SK-N-DZ (cell line): ENCODE measurements around the gene CDR2. TPM values are rescaled to one million over a fixed set of nuclear protein-coding genes. Genes with fewer than 3 reads are reported as not detected.
"Not testable (repeated sequence)": the region's sequence is repeated elsewhere in the genome, so short reads cannot be mapped to it uniquely, and the experiment has no call there.

Experiments
- DNase-seq: peaks from one replicate; pipeline ENCODE4 v3.0.0-alpha.2; 2015; ENCODE audit warnings: low spot score
- polyA plus RNA-seq, 2 experiments: library from polyadenylated mRNA; depleted of rRNA; stranded (reverse); fragments of >200 nt; gene quantifications; 2 replicates each; pipeline ENCODE4 v1.2.3, GENCODE V29; 2014

CDR2 gene
- 20.9 and 26.2 TPM in 2 replicates for polyA plus RNA-seq (2014; cell fraction: cytosol; rRNA removed)
- 11.4 and 11.9 TPM in 2 replicates for polyA plus RNA-seq (2014; cell fraction: nucleus; rRNA removed)

- peak; percentile 96 for DNase-seq
Observed at GRCh38 chr16:22374311-22375116, at the start of gene CDR2. Gene CDR2 (minus strand): TSS chr16:22374619. CDS start chr16:22374309, 310 bp downstream.

GRCh38 chr16:22423716-22424115, 49.3 kb upstream of the CDR2 start:
- no peak for DNase-seq

GRCh38 chr16:22421136-22421535, 46.7 kb upstream of the CDR2 start:
- DNase-seq: no peak

- no peak for DNase-seq
Observed at GRCh38 chr16:22420606-22421135, 46.3 kb upstream of the CDR2 start.

- DNase-seq: no peak
Observed at GRCh38 chr16:22419908-22420307, 45.5 kb upstream of the CDR2 start.

GRCh38 chr16:22418826-22419225, 44.4 kb upstream of the CDR2 start:
- no peak for DNase-seq

- not testable (repeated sequence) for DNase-seq
Observed at GRCh38 chr16:22417798-22418197, 43.4 kb upstream of the CDR2 start.

- no peak for DNase-seq
Observed at GRCh38 chr16:22417019-22417418, 42.6 kb upstream of the CDR2 start.

GRCh38 chr16:22413819-22414218, 39.4 kb upstream of the CDR2 start:
- DNase-seq: no peak

- no peak for DNase-seq
Observed at GRCh38 chr16:22407486-22407885, 33.1 kb upstream of the CDR2 start.

- DNase-seq: no peak
Observed at GRCh38 chr16:22402191-22402590, 27.8 kb upstream of the CDR2 start.

- DNase-seq: no peak
Observed at GRCh38 chr16:22400900-22401299, 26.5 kb upstream of the CDR2 start.

- no peak for DNase-seq
Observed at GRCh38 chr16:22397931-22398330, 23.5 kb upstream of the CDR2 start.

GRCh38 chr16:22397464-22397863, 23.0 kb upstream of the CDR2 start:
- no peak for DNase-seq

- DNase-seq: no peak
Observed at GRCh38 chr16:22395960-22396359, 21.5 kb upstream of the CDR2 start.

- DNase-seq: no peak
Observed at GRCh38 chr16:22394121-22394520, 19.7 kb upstream of the CDR2 start.

- DNase-seq: no peak
Observed at GRCh38 chr16:22388101-22388644, 13.8 kb upstream of the CDR2 start.

GRCh38 chr16:22386976-22387375, 12.6 kb upstream of the CDR2 start:
- DNase-seq: no peak

GRCh38 chr16:22385196-22385595, 10.8 kb upstream of the CDR2 start:
- no peak for DNase-seq

GRCh38 chr16:22383827-22384226, 9.4 kb upstream of the CDR2 start:
- DNase-seq: no peak

- no peak for DNase-seq
Observed at GRCh38 chr16:22381392-22381791, 7.0 kb upstream of the CDR2 start.

GRCh38 chr16:22380529-22380928, 6.1 kb upstream of the CDR2 start:
- no peak for DNase-seq

GRCh38 chr16:22379656-22380055, 5.2 kb upstream of the CDR2 start:
- no peak for DNase-seq
